Sigmoid colon (tissue), 7 donors: Measurements from ENCODE around the gene CCNL1. TPM values are rescaled to one million over a fixed set of nuclear protein-coding genes. Genes with fewer than 3 reads are reported as not detected.

Source experiments
- DNase-seq: peaks from one replicate; pipeline ENCODE4 v3.0.0-alpha.2; 2019
- H3K27ac ChIP-seq, 4 donors: fragments of 200-600 bp; sonication (generic); one replicate each; pipeline ENCODE4 v1.5.1; 2016 to 2019; ENCODE audit warnings: mild to moderate bottlenecking in 1 of 4
- H3K27me3 ChIP-seq, 3 donors: fragments of 200-600 bp; sonication (generic); one replicate each; pipeline ENCODE4 v1.5.1; 2019; ENCODE audit warnings: mild to moderate bottlenecking in 1 of 3
- H3K36me3 ChIP-seq, 4 donors: fragments of 200-600 bp; sonication (generic); one replicate each; pipeline ENCODE4 v1.5.1; 2016 to 2019
- H3K4me1 ChIP-seq, 4 donors: fragments of 200-600 bp; sonication (generic); one replicate each; pipeline ENCODE4 v1.5.1; 2017 to 2019
- H3K4me3 ChIP-seq, 4 donors: fragments of 200-600 bp; sonication (generic); one replicate each; pipeline ENCODE4 v1.5.1; 2017 to 2019; ENCODE audit warnings: mild to moderate bottlenecking in 2 of 4, moderate library complexity in 1 of 4
- H3K9me3 ChIP-seq, 4 donors: fragments of 200-600 bp in 3 of 4; sonication (generic) in 3 of 4; one replicate each; pipeline versions ENCODE4 v1.5.1 to v1.6.1; 2013 to 2019
- CTCF ChIP-seq, 4 experiments: fragments of 450-650 bp in 3 of 4; fragments of 200-600 bp in 1 of 4; IDR thresholded peaks; one replicate each; pipeline ENCODE4 v1.5.1; 2016 to 2019; ENCODE audit warnings: antibody characterized with exemption in 4 of 4, mild to moderate bottlenecking in 3 of 4, moderate library complexity in 2 of 4
- EP300 ChIP-seq, 4 donors: sonication (generic); formaldehyde crosslinking; IDR thresholded peaks; one replicate each; pipeline ENCODE4 v1.6.1; 2017; ENCODE audit warnings: antibody characterized with exemption in 4 of 4
- POLR2A ChIP-seq, 2 donors: fragments of 450-650 bp; IDR thresholded peaks; one replicate each; pipeline ENCODE4 v1.6.1; 2016; ENCODE audit warnings: antibody characterized with exemption in 2 of 2, mild to moderate bottlenecking in 2 of 2, moderate library complexity in 2 of 2
- POLR2AphosphoS5 ChIP-seq, 4 donors: sonication (generic); formaldehyde crosslinking; IDR thresholded peaks; one replicate each; pipeline ENCODE4 v1.6.1; 2017; ENCODE audit warnings: antibody characterized with exemption in 4 of 4
- WGBS, 2 donors: extraction: QIAGEN DNeasy Blood & Tissue Kit; methylation state at CpG; one replicate each; pipeline ENCODE4 v1.1.7; 2013; 5-methylcytosine and 5-hydroxymethylcytosine counted together
- intact Hi-C: fragments of 100-400 bp; cut with DNase I; formaldehyde crosslinking; loops from one replicate; pipeline ENCODE4 v1.15.1; 2023
- polyA plus RNA-seq, 3 donors: library from polyadenylated mRNA; stranded (reverse); fragments of 200-250 nt; gene quantifications; one replicate each; pipeline ENCODE4 v1.2.3, GENCODE V29; 2013
- total RNA-seq, 4 donors: library from RNA; depleted of rRNA; stranded (reverse); fragments of >200 nt; gene quantifications; one replicate each; pipeline ENCODE4 v1.1.0, GENCODE V29; 2016
- donor health status: healthy with polysubstance abuse.
- donor health status: Bipolar disorder and iron deficiency.
- donor health status: healthy.

The CCNL1 gene
- total and polyA plus RNA-seq, 7 donors = 25.2 to 403 (median 110) TPM

- H3K27me3 ChIP-seq = no peaks in the 10 kb centered on the region
- intact Hi-C loops = no loop called here
- no peaks in the 10 kb centered on the region for H3K9me3 ChIP-seq
- 18 to 76% methylated on average over 1 of the region's 1 CpG for WGBS, 2 donors
- TF ChIP-seq POLR2A (IDR thresholded peaks at IDR 0.05) = no peak
- no peak for TF ChIP-seq EP300 (IDR thresholded peaks at IDR 0.05)
- no peak for TF ChIP-seq CTCF (IDR thresholded peaks at IDR 0.05)
- no peak for TF ChIP-seq POLR2AphosphoS5 (IDR thresholded peaks at IDR 0.05)
- H3K4me1 ChIP-seq = peaks cover 0 to 5% (median 0%) of the 10 kb centered on the region in 4 donors
- H3K4me3 ChIP-seq = no peak overlapping the region
- no peaks in the 10 kb centered on the region for H3K36me3 ChIP-seq
- no peak for DNase-seq
- H3K27ac ChIP-seq = no peak overlapping the region
These were observed 38.4 kb downstream of the CCNL1 start for GRCh38 chr3:157121522-157121921.

DNA sequence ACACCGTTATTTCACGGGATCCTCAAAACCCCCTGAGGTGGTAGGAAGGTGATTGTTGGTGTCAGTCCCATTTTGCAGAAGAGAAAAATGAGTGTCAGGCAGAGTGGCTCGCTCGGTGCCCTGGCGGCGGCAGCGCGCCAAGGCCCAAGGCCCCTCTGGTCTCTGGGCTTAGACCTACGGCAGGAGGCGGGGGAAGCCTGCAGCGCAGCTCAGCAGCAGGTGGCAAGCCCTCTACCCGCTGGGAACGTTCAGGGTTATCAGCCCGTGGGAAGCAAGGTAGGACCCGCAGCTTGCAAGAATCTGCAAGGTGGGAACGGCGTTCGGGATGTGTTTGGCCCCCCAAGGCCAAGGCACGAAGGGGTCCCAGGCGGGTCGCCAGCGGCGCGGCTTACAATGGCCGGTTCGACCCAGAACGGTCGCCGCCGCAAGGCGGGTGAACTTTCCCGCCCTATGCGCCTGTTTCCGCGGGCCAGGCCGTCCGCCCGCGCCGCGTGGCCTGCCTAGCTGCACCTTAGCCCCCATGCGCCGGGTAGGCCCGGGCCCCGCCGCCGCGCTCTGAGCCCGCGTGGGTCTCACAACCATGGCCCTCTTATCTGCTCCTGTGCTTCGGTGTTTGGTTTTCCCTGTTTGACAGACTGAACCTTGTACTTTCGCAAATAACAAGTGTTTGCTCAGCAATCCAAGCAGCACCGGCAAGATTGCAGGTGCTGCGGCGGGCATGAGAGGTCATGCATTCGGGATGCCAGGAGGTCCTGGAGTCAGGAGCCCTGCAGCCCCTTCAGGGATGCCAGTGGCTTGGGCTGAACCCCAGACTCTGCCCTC, 39.7 kb downstream of the CCNL1 start:
- peak overlapping the region in 1 of 4 donors; percentile 0 for H3K27ac ChIP-seq

GRCh38 chr3:157119369-157119951, 40.5 kb downstream of the CCNL1 start:
- TF ChIP-seq EP300 (IDR thresholded peaks at IDR 0.05) = no peak
- no peak for TF ChIP-seq POLR2AphosphoS5 (IDR thresholded peaks at IDR 0.05)
- no peak for TF ChIP-seq POLR2A (IDR thresholded peaks at IDR 0.05)
- TF ChIP-seq CTCF (IDR thresholded peaks at IDR 0.05) = no peak

More for the DNA sequence above, 39.7 kb downstream of the CCNL1 start:
- Histone ChIP-seq H3K36me3 (no peaks in the 10 kb centered on the region), H3K4me3 (no peak overlapping the region), H3K9me3 (no peaks in the 10 kb centered on the region), H3K4me1 (peaks cover 0 to 5% (median 0%) of the 10 kb centered on the region in 4 donors), H3K27me3 (no peaks in the 10 kb centered on the region)
- DNase-seq = no peak
- no peak for TF ChIP-seq POLR2AphosphoS5 (IDR thresholded peaks at IDR 0.05)
- TF ChIP-seq CTCF (IDR thresholded peaks at IDR 0.05) = no peak
- no peak for TF ChIP-seq POLR2A (IDR thresholded peaks at IDR 0.05)
- intact Hi-C loops = no loop called here
- WGBS, 2 donors = 16 to 56% methylated on average over 56 of the region's 56 CpGs

DNA sequence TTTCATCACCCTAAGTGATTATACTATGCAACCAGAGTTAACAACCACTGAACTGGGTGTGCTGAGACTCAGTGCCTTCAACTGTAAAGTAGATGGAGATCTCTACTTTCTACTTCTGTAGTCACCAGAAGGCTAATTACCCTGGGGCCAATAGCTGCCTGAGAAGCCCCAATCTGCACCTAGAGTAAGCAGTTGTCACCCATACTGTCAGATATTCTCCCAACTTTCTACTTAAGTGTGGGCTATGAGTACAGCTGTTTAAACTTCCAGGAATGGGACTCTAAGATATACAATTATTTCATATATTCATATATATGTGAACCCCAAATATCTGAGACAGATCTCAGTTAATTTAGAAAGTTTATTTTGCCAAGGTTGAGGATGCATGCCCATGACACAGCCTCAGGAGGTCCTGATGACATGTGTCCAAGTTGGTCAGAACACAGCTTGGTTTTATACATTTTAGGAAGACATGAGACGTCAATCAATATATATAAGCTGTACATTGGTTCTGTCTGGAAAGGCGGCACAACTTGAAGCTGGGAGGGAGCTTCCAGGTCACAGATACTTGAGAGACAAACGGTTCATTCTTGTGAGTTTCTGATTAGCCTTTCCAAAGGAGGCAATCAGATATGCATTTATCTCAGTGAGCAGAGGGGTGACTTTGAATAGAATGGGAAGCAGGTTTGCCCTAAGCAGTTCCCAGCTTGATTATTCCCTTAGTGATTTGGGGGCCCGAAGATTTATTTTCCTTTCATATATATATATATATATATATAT, 41.9 kb downstream of the CCNL1 start:
- 87% methylated on average over 4 of the region's 4 CpGs for WGBS, 2 donors
- H3K36me3 ChIP-seq = no peaks in the 10 kb centered on the region
- no peak for DNase-seq
- no peak overlapping the region for H3K27ac ChIP-seq
- H3K4me1 ChIP-seq = peaks cover 0 to 5% (median 0%) of the 10 kb centered on the region in 4 donors
- no peak for TF ChIP-seq CTCF (IDR thresholded peaks at IDR 0.05)
- TF ChIP-seq EP300 (IDR thresholded peaks at IDR 0.05) = no peak
- no peak for TF ChIP-seq POLR2AphosphoS5 (IDR thresholded peaks at IDR 0.05)
- TF ChIP-seq POLR2A (IDR thresholded peaks at IDR 0.05) = no peak
- no peak overlapping the region for H3K4me3 ChIP-seq
- intact Hi-C loops = no loop called here
- no peaks in the 10 kb centered on the region for H3K27me3 ChIP-seq
- H3K9me3 ChIP-seq = no peaks in the 10 kb centered on the region

More at GRCh38 chr3:157119369-157119951, 40.5 kb downstream of the CCNL1 start:
- Histone ChIP-seq H3K9me3 (no peaks in the 10 kb centered on the region), H3K27me3 (no peaks in the 10 kb centered on the region), H3K36me3 (no peaks in the 10 kb centered on the region), H3K27ac (no peak overlapping the region), H3K4me1 (peaks cover 0 to 5% (median 0%) of the 10 kb centered on the region in 4 donors), H3K4me3 (no peak overlapping the region)
- WGBS, 2 donors = 11 to 54% methylated on average over 7 of the region's 7 CpGs
- DNase-seq = no peak
- intact Hi-C loops = no loop called here
